SH-SY5Y (cell line): ENCODE results near the gene TMEM255A.

Experiments
- GATA2 ChIP-seq: IDR thresholded peaks from 2 replicates; pipeline ENCODE4 v1.6.1; 2011; ENCODE audit warnings: mild to moderate bottlenecking, low read depth, low read length
- GATA3 ChIP-seq: IDR thresholded peaks from 2 replicates; pipeline ENCODE4 v1.6.1; 2011; ENCODE audit warnings: low read depth, mild to moderate bottlenecking, low read length, moderate library complexity

- TF ChIP-seq GATA2 (no peak), GATA3 (no peak)
Observed at GRCh38 chrX:120260369-120260768, 50.9 kb downstream of the TMEM255A start.
